Measurements from ENCODE around the gene SPNS2.

Gene SPNS2

DNA sequence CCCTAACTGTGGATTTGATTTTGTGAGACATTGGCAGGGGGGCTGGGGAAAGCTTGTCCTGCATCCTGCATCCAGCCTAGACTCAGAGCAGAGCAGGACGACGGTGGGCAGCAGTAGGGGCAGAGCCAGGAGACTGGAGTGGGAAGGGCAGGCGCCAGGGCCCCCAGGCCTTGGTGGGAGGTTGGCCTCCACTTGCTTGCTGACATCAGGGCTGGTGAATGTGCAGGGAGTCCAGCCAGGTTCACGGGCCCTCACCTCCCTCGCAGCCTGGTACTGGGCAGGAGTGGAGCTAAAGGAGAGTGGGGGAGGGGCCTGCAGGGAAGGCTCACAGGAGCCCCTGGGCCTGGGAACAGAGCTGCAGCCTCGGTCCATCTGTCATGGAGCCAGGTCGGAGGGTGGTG is 83.4 kb downstream of the SPNS2 start:
- H3K4me3 ChIP-seq (ENCODE audit: low read length) = no peak overlapping the region
- TF ChIP-seq, protein P1, sequence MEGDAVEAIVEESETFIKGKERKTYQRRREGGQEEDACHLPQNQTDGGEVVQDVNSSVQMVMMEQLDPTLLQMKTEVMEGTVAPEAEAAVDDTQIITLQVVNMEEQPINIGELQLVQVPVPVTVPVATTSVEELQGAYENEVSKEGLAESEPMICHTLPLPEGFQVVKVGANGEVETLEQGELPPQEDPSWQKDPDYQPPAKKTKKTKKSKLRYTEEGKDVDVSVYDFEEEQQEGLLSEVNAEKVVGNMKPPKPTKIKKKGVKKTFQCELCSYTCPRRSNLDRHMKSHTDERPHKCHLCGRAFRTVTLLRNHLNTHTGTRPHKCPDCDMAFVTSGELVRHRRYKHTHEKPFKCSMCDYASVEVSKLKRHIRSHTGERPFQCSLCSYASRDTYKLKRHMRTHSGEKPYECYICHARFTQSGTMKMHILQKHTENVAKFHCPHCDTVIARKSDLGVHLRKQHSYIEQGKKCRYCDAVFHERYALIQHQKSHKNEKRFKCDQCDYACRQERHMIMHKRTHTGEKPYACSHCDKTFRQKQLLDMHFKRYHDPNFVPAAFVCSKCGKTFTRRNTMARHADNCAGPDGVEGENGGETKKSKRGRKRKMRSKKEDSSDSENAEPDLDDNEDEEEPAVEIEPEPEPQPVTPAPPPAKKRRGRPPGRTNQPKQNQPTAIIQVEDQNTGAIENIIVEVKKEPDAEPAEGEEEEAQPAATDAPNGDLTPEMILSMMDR (conservative IDR thresholded peaks at IDR 0.05; ENCODE audit: low read depth, low read length) = no peak
- peak; percentile 18 for DNase-seq (ENCODE audit: low read depth)

DNA sequence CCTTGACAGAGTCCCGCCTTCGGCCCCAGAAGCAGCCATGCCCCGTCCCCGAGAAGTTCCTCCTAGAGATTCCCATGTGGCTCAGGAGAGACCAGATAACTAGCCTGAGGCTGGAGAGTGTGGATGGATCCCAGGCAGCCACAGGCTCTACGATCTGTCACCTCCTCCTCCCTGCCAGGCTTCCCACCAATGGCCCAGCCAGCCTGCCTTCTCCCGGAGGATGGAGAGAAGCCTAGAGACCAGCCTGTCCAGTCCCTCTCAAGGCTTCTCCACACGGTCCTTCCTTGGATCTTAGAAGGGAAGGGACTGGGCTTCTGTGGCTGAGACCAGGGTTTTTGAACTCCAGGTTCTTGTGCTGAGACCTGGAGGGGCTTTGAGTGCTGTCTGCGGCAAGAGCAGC is 84.0 kb downstream of the SPNS2 start:
- TF ChIP-seq, protein P1 (conservative IDR thresholded peaks at IDR 0.05; ENCODE audit: low read depth, low read length) = no peak
- no peak for DNase-seq (ENCODE audit: low read depth)
- no peak overlapping the region for H3K4me3 ChIP-seq (ENCODE audit: low read length)

DNA sequence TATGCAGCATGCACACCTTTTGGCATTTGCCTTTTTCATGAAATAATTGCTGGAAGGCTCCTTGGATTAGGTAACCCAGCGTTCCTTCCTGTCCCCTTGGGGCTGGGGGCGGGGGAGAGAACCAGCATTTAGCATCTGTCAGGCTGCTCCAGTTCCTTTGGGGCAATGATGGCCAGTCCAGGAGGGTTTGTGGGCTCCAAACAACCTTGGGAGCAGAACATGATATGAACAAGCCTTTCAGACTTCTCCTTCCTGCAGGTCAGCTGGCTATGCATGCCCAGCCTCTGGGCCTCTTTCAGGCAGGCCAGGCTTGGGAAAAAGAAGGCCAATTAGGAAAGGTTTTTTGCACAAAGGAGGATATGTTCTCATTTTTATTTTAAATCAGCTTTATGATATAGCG is 84.5 kb downstream of the SPNS2 start:
- DNase-seq (ENCODE audit: low read depth) = no peak
- H3K4me3 ChIP-seq (ENCODE audit: low read length) = no peak overlapping the region
- TF ChIP-seq, protein P1 (conservative IDR thresholded peaks at IDR 0.05; ENCODE audit: low read depth, low read length) = no peak

DNA sequence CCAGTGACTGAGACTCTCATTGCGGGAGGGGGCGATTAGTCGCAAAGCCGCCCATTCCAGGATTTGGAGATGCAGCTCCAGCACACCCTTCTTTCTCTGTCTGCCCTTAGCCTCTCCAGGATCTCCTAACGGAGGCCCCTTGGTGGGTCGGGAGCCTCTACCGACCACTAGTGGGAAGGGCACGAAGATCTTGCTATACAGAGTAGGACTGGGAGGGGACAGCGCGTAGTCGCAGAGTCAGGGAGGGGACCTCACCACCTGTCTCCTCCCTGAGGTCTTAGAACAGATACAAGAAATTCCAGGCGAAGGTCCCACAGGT is 85.1 kb downstream of the SPNS2 start:
- H3K4me3 ChIP-seq (ENCODE audit: low read length) = peak overlapping the region; percentile 35
- TF ChIP-seq, protein P1 (conservative IDR thresholded peaks at IDR 0.05; ENCODE audit: low read depth, low read length) = peak; percentile 54
- DNase-seq (ENCODE audit: low read depth) = no peak

DNA sequence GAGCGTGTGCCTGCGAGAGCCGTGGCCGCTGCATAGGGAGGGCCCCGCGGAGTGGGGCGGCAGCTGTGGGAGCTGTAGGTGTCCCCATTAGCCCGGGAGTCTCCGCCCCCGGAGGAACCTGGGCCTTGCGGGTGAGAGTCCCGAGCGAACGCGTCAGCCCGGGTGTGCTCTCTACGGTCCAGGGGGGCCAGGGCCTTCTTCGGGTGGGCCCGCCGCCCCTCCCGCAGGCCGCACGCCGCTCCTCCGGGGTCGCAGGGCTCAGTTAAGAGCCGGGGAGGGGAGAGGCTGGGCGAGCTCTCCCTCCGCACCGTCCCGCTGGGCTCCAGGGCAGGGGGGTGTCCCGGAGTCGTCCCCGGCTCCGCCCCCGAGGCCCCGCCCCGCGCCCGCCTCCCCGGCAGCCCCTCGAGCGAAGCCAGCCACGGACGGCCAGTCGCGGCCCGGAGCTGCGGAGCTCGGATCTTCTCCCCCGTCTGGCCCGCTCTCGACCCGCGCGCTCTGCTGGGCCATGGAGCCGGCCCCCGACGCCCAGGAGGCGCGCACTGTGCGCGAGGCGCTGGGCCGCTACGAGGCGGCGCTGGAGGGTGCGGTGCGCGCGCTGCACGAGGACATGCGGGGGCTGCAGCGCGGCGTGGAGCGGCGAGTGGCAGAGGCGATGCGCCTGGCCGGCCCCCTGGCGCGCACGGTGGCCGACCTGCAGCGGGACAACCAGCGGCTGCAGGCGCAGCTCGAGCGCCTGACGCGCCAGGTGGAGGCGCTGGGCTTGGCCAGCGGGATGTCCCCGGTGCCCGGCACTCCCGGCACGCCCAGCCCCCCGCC is 85.6 kb downstream of the SPNS2 start, which contains the start of gene SMTNL2:
Gene SMTNL2 (plus strand): TSS at position 429 of the 816 bp plus-strand sequence. CDS start 77 bp downstream, at position 506.
- DNase-seq (ENCODE audit: low read depth) = no peak
- TF ChIP-seq, protein P1 (conservative IDR thresholded peaks at IDR 0.05; ENCODE audit: low read depth, low read length) = no peak
- peak within 1 kb of the TSS; percentile 35 for H3K4me3 ChIP-seq (ENCODE audit: low read length)

DNA sequence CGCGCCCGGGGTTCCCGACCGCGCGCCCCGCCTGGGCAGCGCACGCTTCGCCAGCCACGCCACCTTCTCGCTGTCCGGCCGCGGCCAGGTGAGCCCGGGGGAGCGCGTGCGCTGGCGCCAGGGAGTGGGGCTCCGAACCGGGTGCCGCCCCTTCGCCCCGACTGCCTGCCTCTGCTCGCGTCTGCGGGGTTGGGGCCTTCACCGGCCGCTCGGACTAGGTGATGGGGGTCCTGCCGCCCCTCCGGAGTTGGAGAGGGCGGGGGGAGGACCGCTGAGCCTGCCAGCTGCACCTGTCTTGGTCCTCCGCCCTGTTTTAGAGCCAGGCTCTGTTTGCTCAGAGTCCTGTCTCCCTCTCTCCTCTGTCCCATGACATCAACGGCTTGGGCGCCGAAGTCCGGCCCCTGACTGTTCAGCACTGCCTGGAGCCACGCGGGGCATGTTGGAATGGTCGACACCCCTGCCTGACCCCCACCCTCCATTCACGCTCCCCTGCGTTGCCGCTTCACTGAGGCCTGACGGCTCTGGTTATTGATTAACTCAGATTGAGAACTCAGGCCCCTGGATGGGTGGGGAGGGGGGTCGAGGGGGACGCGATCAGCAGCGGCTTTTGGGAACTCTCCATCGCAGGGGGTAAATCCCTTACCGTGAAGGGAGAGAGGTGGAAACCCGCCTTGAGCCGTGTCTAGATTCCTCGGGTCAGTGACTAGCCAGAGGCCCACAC is 86.4 kb downstream of the SPNS2 start:
- TF ChIP-seq, protein P1 (conservative IDR thresholded peaks at IDR 0.05; ENCODE audit: low read depth, low read length) = no peak
- no peak overlapping the region for H3K4me3 ChIP-seq (ENCODE audit: low read length)

DNA sequence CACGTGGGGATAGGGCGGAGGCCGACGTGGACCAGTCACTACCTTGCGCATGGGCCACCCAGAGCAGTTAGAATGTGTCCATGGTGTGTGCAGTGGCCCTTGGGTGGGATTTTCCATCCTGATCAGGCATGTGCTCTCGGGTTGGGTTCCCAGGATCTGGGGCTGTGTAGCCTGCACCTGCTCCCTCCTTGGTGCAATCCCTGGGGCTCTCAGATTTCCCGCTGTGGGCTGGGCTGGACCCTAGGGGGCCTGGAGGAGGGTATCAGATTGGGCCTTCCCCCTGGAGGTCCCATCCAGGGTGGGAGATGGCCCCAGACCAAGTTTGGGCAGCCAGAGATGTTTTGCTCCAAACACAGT is 86.9 kb downstream of the SPNS2 start:
- no peak overlapping the region for H3K4me3 ChIP-seq (ENCODE audit: low read length)
- TF ChIP-seq, protein P1 (conservative IDR thresholded peaks at IDR 0.05; ENCODE audit: low read depth, low read length) = no peak
- no peak for DNase-seq (ENCODE audit: low read depth)

More for the DNA sequence above, 86.4 kb downstream of the SPNS2 start:
- DNase-seq (ENCODE audit: low read depth) = no peak
